DOHH2 (cell line): ENCODE results near the gene TFF3.

ENCODE experiments used
- H3F3A ChIP-seq: fragments of 200-600 bp; sonication (generic), shearing (Covaris generic); 2 replicates; pipeline ENCODE4 v1.6.0; 2016; ENCODE audit warnings: antibody characterized with exemption, mild to moderate bottlenecking; ENCODE audit not compliant: control insufficient read depth, insufficient read depth
- H3K27ac ChIP-seq: fragments of 200-600 bp; sonication (generic); 2 replicates; pipeline ENCODE4 v1.5.1; 2014; ENCODE audit warnings: low read depth, mild to moderate bottlenecking, low read length, moderate library complexity
- H3K27me3 ChIP-seq: fragments of 200-600 bp; sonication (generic); 2 replicates; pipeline ENCODE4 v1.6.1; 2014; ENCODE audit warnings: mild to moderate bottlenecking, low read length, mixed read lengths; ENCODE audit not compliant: control insufficient read depth
- H3K36me3 ChIP-seq: fragments of 200-600 bp; sonication (generic); 2 replicates; pipeline ENCODE4 v1.6.1; 2014; ENCODE audit warnings: mild to moderate bottlenecking, low read length, moderate library complexity, mixed read lengths; ENCODE audit not compliant: control insufficient read depth
- H3K4me1 ChIP-seq: fragments of 200-600 bp; sonication (generic); 2 replicates; pipeline ENCODE4 v1.6.1; 2014; ENCODE audit warnings: mild to moderate bottlenecking, low read length, mixed read lengths; ENCODE audit not compliant: control insufficient read depth
- H3K4me2 ChIP-seq: fragments of 200-600 bp; sonication (generic); 2 replicates; pipeline ENCODE4 v1.6.0; 2014; ENCODE audit warnings: mild to moderate bottlenecking, low read length, moderate library complexity
- H3K4me3 ChIP-seq: fragments of 200-600 bp; sonication (generic); 2 replicates; pipeline ENCODE4 v1.5.1; 2014; ENCODE audit warnings: mild to moderate bottlenecking, low read length, mixed read lengths
- H3K79me2 ChIP-seq: fragments of 200-600 bp; sonication (generic); 2 replicates; pipeline ENCODE4 v1.6.1; 2014; ENCODE audit warnings: mild to moderate bottlenecking, low read length, mixed read lengths; ENCODE audit not compliant: control insufficient read depth
- H3K9me2 ChIP-seq: fragments of 200-600 bp; sonication (generic); replicated peaks from 2 replicates; pipeline ENCODE4 v1.6.1; 2014; ENCODE audit warnings: mild to moderate bottlenecking, low read length, mixed read lengths; ENCODE audit not compliant: control insufficient read depth
- H3K9me3 ChIP-seq: fragments of 200-600 bp; sonication (generic); 2 replicates; pipeline ENCODE4 v1.6.1; 2014; ENCODE audit warnings: antibody characterized with exemption, low read length, mixed read lengths; ENCODE audit not compliant: control insufficient read depth, insufficient read depth
- H4K20me1 ChIP-seq: fragments of 200-600 bp; sonication (generic); 2 replicates; pipeline ENCODE4 v1.6.0; 2014; ENCODE audit warnings: low read depth, mild to moderate bottlenecking, antibody characterized with exemption, low read length, moderate library complexity; ENCODE audit not compliant: control insufficient read depth, insufficient read depth
- CTCF ChIP-seq: fragments of 200-600 bp; sonication (generic); IDR thresholded peaks from one replicate; pipeline ENCODE4 v1.5.1; 2014; ENCODE audit warnings: antibody characterized with exemption, mild to moderate bottlenecking, low read depth, low read length; ENCODE audit not compliant: poor library complexity, severe bottlenecking
- EZH2phosphoT487 ChIP-seq: fragments of 200-600 bp; sonication (generic); IDR thresholded peaks from 2 replicates; pipeline ENCODE4 v1.6.1; 2017; ENCODE audit warnings: borderline replicate concordance, mild to moderate bottlenecking, antibody characterized with exemption, low read length, moderate library complexity, mixed read lengths

Gene TFF3

GRCh38 chr21:42304556-42305454 is 10.4 kb downstream of the TFF3 start:
- no peaks in the 10 kb centered on the region for H3K4me1 ChIP-seq
- H3K27me3 ChIP-seq = peaks cover 13% of the 10 kb centered on the region
- H3K79me2 ChIP-seq = no peaks in the 10 kb centered on the region
- no peak overlapping the region for H3K4me3 ChIP-seq
- H3K4me2 ChIP-seq = no peak overlapping the region
- H4K20me1 ChIP-seq = no peaks in the 10 kb centered on the region
- TF ChIP-seq CTCF (no peak), EZH2phosphoT487 (no peak)
- no peaks in the 10 kb centered on the region for H3K36me3 ChIP-seq
- no peaks in the 10 kb centered on the region for H3F3A ChIP-seq
- no peaks in the 10 kb centered on the region for H3K9me2 ChIP-seq
- no peak overlapping the region for H3K27ac ChIP-seq
- H3K9me3 ChIP-seq = no peaks in the 10 kb centered on the region

GRCh38 chr21:42303443-42303842 is 11.8 kb downstream of the TFF3 start:
- H4K20me1 ChIP-seq = no peaks in the 10 kb centered on the region
- H3F3A ChIP-seq = no peaks in the 10 kb centered on the region
- H3K36me3 ChIP-seq = no peaks in the 10 kb centered on the region
- no peaks in the 10 kb centered on the region for H3K79me2 ChIP-seq
- TF ChIP-seq CTCF (no peak), EZH2phosphoT487 (no peak)
- H3K4me2 ChIP-seq = no peak overlapping the region
- H3K4me3 ChIP-seq = no peak overlapping the region
- H3K9me2 ChIP-seq = no peaks in the 10 kb centered on the region
- peaks cover 13% of the 10 kb centered on the region for H3K27me3 ChIP-seq
- no peak overlapping the region for H3K27ac ChIP-seq
- H3K9me3 ChIP-seq = no peaks in the 10 kb centered on the region
- H3K4me1 ChIP-seq = no peaks in the 10 kb centered on the region

- no peaks in the 10 kb centered on the region for H3K36me3 ChIP-seq
- no peak overlapping the region for H3K4me2 ChIP-seq
- H3K4me1 ChIP-seq = no peaks in the 10 kb centered on the region
- no peaks in the 10 kb centered on the region for H3K79me2 ChIP-seq
- H4K20me1 ChIP-seq = no peaks in the 10 kb centered on the region
- no peak overlapping the region for H3K27ac ChIP-seq
- no peak for TF ChIP-seq EZH2phosphoT487
- H3K27me3 ChIP-seq = peaks cover 11% of the 10 kb centered on the region
- no peaks in the 10 kb centered on the region for H3K9me2 ChIP-seq
- no peaks in the 10 kb centered on the region for H3F3A ChIP-seq
- no peak overlapping the region for H3K4me3 ChIP-seq
- no peaks in the 10 kb centered on the region for H3K9me3 ChIP-seq
These were observed 12.4 kb downstream of the TFF3 start for GRCh38 chr21:42302794-42303193.

GRCh38 chr21:42302076-42302650 is 13.0 kb downstream of the TFF3 start:
- Histone ChIP-seq H3K36me3 (no peaks in the 10 kb centered on the region), H3K4me3 (no peak overlapping the region), H4K20me1 (no peaks in the 10 kb centered on the region), H3K79me2 (no peaks in the 10 kb centered on the region), H3K27ac (no peak overlapping the region), H3F3A (no peaks in the 10 kb centered on the region), H3K9me2 (no peaks in the 10 kb centered on the region), H3K9me3 (no peaks in the 10 kb centered on the region), H3K27me3 (peaks cover 5% of the 10 kb centered on the region; the same call in 1 of the 2 replicates), H3K4me2 (no peak overlapping the region), H3K4me1 (no peaks in the 10 kb centered on the region)
- TF ChIP-seq EZH2phosphoT487 (no peak), CTCF (no peak)
